HPDE6-E6E7 (cell line): ENCODE data around the gene FGGY.
A peak's percentile ranks its signal among the peaks of the same experiment; 100 is the strongest.
"Not testable (repeated sequence)": the region's sequence is repeated elsewhere in the genome, so short reads cannot be mapped to it uniquely, and the experiment has no call there.

Experiments
- DNase-seq: peaks from one replicate; pipeline ENCODE4 v3.0.0; 2011; ENCODE audit warnings: missing footprints; ENCODE audit errors: extremely low spot score

Gene FGGY

GRCh38 chr1:59579222-59579621, 282.3 kb downstream of the FGGY start:
- no peak for DNase-seq

DNA sequence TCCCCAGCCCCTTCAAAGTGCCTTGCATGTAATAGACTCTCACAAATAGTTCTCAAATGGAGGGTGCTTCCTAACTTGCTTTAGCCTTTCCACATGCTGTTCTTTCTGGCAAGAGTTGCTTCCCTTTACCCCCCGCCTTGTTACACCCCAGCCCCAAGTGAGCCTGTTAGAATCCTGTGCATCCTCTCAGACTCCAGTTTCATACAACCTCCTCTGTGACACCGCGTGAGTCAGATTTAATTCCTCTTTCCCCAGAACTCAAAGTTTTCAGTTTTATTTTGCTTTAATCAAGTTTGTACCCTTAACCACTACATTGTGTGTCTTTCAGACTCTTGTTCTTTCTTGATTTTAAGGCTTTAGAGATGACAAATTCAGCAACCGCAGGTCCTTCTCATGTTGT, 283.4 kb downstream of the FGGY start:
- DNase-seq = no peak

DNA sequence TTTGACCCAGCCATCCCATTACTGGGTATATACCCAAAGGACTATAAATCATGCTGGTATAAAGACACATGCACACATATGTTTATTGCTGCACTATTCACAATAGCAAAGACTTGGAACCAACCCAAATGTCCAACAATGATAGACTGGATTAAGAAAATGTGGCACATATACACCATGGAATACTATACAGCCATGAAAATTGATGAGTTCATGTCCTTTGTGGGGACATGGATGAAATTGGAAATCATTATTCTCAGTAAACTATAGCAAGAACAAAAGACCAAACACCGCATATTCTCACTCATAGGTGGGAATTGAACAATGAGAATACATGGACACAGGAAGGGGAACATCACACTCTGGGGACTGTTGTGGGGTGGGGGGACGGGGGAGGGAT, 295.5 kb downstream of the FGGY start:
- DNase-seq = not testable (repeated sequence)

DNA sequence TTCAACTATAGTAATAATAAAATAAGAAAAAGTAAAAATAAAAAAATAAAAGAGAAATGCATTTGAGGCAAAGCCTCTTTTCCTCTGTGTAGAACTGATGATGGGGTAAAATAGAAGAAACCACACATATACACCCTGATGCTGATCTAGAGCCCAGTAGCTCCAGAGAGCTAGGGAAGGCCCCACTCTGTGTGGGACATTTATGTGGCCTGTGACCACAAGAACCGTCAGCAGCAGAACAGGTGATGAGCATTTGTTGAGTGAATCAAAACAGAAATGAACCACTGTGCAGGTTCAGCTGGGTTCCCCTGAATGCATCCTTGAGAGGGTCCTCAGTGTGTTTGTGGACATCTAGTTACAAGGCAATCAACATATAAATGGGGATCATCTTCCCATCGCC, 296.0 kb downstream of the FGGY start:
- DNase-seq = no peak

GRCh38 chr1:59593798-59594790, 297.2 kb downstream of the FGGY start:
- DNase-seq = no peak

- peak; percentile 11 for DNase-seq
Observed at GRCh38 chr1:59595774-59596173, 298.9 kb downstream of the FGGY start.

GRCh38 chr1:59596432-59596831, 299.5 kb downstream of the FGGY start:
- peak; percentile 60 for DNase-seq

GRCh38 chr1:59596956-59597355, 300.1 kb downstream of the FGGY start:
- DNase-seq = peak; percentile 6

DNA sequence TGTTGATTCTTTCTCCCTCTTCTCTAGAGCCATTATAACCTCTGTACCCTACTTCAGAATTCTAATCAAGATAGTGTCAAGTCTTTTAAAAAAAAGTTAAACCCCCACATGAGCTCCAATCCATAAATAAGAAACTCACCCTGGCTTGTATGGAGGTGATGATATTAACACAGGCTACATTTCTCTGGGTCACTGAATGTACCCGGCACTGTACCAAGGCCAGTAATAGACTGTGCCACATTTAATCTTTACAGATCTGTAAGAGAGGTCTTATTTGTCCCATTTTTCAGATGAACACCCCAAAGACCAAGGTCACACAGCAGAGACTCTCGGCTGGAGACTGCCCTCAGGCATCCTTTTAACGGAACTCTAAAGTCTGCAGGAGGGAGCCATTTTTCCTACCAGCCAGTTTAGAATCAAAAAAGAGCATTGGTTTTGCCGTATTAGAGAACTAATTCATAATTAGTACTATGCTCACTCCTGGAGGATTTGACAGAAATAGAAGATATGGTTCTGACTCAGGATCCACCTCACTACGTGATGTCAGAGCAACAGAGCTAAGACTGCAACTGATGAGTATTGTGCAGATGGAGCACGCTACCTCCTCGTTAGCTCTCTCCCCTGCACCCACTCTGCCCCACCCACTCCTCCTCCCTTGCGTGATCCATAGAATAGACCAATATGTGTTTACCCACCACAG, 300.7 kb downstream of the FGGY start:
- no peak for DNase-seq

DNA sequence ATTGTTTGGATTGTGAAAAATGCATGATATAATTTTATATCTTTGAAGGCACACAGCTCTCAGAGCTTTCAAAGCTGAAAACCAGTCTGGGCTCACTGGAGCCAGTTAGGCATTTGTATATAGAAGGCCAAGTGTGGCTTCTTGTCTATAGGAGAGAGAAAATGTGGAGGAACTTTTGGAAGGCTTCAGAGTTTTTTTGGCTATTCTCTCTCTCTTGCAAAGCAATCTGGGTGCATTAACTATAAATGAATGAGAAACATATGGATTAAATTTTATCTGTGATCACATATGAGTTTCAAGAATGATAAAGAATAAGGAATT, 301.2 kb downstream of the FGGY start:
- DNase-seq = no peak

DNA sequence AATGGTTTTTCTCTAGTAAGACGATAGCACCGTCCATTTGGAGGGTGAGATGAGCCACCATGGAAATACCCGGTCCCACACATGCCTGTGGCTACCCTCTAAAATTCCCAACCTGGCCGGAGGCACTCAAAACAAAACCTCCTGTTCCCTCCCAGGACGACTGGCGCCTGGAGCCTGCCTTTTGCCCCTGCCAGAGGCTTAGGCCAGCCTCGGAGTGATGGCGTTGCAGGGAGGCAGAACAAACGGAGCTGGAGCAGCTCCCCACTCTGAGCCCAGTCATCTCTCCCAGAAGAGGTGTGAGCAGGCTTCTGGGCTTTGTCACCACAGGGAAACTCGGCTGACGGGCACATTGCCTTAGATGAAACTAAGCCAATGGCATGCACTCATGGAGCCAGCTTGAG, 304.1 kb downstream of the FGGY start:
- DNase-seq = no peak

GRCh38 chr1:59601811-59602210, 304.9 kb downstream of the FGGY start:
- no peak for DNase-seq

DNA sequence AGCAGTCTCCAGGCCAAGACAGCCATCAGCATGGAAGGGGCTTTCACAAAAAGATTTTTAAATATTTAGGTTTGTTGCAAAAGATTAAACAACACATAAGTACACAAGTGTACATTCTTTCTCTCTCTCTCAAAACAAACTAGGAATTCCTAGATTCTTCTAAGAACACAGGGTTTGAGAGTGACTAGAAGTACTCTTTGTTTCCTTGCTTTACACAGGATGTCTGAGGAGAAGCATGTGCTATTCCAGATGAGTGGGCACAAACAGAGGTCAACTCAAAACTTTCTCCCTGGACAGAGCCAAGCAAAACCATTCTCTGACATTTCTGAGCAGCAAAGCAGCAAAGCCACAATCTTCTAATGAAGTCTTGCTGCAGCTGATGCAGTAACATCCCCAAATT, 307.3 kb downstream of the FGGY start:
- DNase-seq = no peak

DNA sequence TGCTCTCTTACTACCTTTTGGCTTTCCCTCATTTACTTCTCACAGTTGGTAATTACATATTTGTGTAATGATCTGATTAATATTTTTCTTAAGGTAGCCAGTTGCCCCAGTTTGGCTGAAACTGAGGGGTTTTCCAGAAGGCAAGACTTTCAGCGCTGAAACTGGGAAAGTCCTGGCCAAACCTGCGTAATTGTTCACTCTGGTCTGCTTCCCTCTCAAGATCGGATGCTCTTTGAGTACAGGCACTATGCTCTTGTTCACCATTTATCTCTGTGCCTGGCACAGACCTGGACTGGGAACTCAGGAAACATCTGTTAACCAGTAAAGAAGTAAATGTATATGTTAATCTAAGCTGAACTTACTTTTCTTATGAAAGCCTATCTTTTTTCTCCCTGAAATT, 308.3 kb downstream of the FGGY start:
- no peak for DNase-seq

- DNase-seq = no peak
Observed at GRCh38 chr1:59605761-59606160, 308.9 kb downstream of the FGGY start.

DNA sequence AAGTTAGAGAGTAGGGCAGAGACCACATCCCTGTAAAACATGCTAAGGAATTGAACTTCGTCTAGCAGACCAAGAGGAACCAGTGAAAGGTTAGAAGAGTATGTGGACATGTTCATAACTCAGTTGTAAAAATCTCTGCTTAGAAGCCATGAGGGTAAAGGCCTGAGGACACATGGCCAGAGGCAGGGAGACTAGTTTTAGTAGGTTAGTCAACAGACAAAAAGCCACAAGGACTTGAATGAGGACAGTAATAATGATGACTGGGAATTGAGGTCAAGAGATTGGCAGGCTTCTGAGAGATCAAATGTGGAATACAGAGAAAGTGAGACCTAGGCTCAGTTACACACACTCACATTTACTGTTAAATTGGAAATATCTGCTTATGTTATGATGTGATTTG, 312.4 kb downstream of the FGGY start:
- no peak for DNase-seq

- not testable (repeated sequence) for DNase-seq
Observed at GRCh38 chr1:59610499-59610898, 313.6 kb downstream of the FGGY start.

DNA sequence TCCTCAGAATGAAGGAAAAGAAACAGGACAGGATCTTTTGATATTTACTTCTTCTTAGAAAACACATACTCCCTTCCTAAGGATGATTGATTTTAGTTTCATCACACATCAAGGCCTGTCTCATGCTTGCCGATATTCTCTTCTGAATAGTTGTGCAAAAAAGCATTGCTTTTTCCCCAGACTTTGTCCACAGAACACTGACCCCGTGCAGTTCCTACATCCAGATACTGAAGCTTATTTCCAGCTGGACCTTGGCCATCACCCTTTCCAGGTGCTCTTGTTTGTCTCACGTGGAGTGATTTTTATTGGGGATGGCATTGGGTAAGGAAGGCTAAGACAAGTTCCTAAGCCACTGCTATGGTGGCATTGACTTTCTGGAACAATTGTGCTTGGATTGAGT, 320.5 kb downstream of the FGGY start:
- DNase-seq = no peak

- DNase-seq = no peak
Observed at GRCh38 chr1:59619557-59619956, 322.7 kb downstream of the FGGY start.

- no peak for DNase-seq
Observed at GRCh38 chr1:59625384-59625783, 328.5 kb downstream of the FGGY start.

- DNase-seq = no peak
Observed at GRCh38 chr1:59631561-59632255, 334.8 kb downstream of the FGGY start.

- DNase-seq = no peak
Observed at GRCh38 chr1:59635097-59635496, 338.2 kb downstream of the FGGY start.
